Uterus (tissue), 2 donors: Measurements from ENCODE around the gene CEP164.

ENCODE experiments used
- CTCF ChIP-seq, 4 experiments: fragments of 200-600 bp in 2 of 4; fragments of 450-650 bp in 2 of 4; sonication (generic) in 2 of 4; IDR thresholded peaks; one replicate each; pipeline ENCODE4 v1.5.1; 2016 to 2019; ENCODE audit warnings: antibody characterized with exemption in 4 of 4, mild to moderate bottlenecking in 2 of 4, moderate library complexity in 1 of 4
- POLR2A ChIP-seq, 2 donors: fragments of 450-650 bp; IDR thresholded peaks; one replicate each; pipeline ENCODE4 v1.6.1; 2016; ENCODE audit warnings: antibody characterized with exemption in 2 of 2, mild to moderate bottlenecking in 1 of 2, moderate library complexity in 1 of 2

- no peak for TF ChIP-seq CTCF (IDR thresholded peaks at IDR 0.05)
- no peak for TF ChIP-seq POLR2A (IDR thresholded peaks at IDR 0.05)
Measured at GRCh38 chr11:117423046-117423575, 95.5 kb downstream of the CEP164 start.
